ENCODE data around the gene PSMB7. TPM values are rescaled to one million over a fixed set of nuclear protein-coding genes. Genes with fewer than 3 reads are reported as not detected.
A peak's percentile ranks its signal among the peaks of the same experiment; 100 is the strongest.

Gene PSMB7
- total RNA-seq, 2 donors from 2014 or later: 150 to 158 TPM

DNA sequence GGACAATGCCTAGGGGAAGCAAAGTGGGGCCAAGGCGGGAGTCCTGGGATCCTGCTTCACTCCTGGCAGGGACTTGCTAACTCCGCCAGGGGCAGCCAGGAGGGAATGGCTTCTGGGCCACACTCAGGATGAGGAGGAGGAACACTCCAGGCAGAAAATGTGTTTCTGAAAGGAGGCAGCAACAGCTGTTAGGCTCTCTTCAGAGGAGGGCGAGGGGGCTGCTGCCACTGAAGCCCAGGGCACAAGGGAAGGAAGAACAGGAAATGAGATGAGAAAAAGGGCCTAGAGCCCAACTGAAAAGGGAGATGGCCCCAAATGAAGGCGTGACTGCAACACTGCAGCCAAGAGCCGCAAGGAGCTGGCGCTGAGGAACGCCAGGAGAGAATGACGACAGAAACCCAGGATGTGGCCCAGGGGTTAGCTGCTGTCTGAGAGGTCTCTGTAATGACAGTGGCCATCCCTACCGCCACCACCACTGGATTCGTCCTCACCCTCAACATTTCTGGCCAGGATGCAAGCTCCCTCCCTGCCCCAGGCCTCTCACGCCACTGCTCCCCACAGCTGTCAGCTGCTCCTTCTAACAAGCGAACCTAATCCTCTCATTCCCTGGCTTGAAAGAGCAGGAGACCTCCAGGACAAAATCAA is 15.8 kb downstream of the PSMB7 start:
- intact Hi-C loops (cut with DNase I): loop anchor here (10.0 kb wide), 1 partner anchor 275 kb away; no protein-coding TSS in a partner anchor
- 32% methylated on average over 12 of the region's 12 CpGs for WGBS
- Histone ChIP-seq H3K9me3 (no peaks in the 10 kb centered on the region), H3K4me3 (no peak overlapping the region), H3K4me1 (replicated peaks) (peaks cover 9% of the 10 kb centered on the region), H3K27ac (peak overlapping the region; percentile 34 to 42), H3K27me3 (replicated peaks; ENCODE audit: insufficient read depth) (no peaks in the 10 kb centered on the region), H3K36me3 (no peaks in the 10 kb centered on the region)
- DNase-seq (ENCODE audit: low spot score): no peak
- TF ChIP-seq, protein P1, sequence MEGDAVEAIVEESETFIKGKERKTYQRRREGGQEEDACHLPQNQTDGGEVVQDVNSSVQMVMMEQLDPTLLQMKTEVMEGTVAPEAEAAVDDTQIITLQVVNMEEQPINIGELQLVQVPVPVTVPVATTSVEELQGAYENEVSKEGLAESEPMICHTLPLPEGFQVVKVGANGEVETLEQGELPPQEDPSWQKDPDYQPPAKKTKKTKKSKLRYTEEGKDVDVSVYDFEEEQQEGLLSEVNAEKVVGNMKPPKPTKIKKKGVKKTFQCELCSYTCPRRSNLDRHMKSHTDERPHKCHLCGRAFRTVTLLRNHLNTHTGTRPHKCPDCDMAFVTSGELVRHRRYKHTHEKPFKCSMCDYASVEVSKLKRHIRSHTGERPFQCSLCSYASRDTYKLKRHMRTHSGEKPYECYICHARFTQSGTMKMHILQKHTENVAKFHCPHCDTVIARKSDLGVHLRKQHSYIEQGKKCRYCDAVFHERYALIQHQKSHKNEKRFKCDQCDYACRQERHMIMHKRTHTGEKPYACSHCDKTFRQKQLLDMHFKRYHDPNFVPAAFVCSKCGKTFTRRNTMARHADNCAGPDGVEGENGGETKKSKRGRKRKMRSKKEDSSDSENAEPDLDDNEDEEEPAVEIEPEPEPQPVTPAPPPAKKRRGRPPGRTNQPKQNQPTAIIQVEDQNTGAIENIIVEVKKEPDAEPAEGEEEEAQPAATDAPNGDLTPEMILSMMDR (IDR thresholded peaks at IDR 0.05): no peak
- TF ChIP-seq POLR2A (IDR thresholded peaks at IDR 0.05) (no peak), POLR2AphosphoS5 (IDR thresholded peaks at IDR 0.05) (no peak)

DNA sequence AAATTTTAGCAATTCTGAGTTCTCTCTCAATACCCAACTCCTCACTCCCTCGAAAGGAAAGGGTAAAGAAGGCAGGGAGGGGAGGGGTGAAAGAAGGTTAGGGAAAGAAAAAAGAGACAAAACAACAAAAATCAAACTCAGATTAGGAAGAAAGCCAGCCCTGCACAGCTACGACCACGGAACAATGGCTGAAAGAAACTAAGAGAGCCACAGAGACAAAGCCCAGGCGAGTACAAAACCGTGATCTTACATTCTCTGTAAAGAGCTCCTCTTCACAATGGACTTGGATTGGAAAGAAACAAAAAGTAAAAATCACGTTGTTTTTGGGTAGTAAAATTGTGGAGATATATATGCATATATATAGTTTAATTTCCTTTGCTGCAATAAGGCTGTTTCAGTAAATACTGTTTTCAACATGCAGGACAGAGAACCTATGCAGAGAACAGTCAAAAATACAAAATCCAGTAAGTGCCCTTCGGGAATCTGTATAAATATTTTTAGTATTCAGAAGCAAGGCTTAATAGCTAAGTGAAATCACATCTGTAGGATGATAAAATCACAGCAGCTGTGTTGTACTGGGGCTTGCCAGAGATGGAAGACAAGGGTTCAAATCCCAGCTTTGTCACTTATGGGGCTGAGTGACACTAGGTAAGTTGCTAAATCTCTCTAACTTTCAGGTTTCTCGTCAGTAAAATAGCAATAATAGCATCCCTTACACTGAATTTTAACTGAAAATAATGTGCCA is 16.9 kb downstream of the PSMB7 start:
- Histone ChIP-seq H3K27me3 (replicated peaks; ENCODE audit: insufficient read depth) (no peaks in the 10 kb centered on the region), H3K27ac (no peak overlapping the region), H3K36me3 (no peaks in the 10 kb centered on the region), H3K4me3 (no peak overlapping the region), H3K9me3 (no peaks in the 10 kb centered on the region), H3K4me1 (replicated peaks) (peaks cover 9% of the 10 kb centered on the region)
- no peak for DNase-seq (ENCODE audit: low spot score)
- WGBS: 69% methylated on average over 8 of the region's 8 CpGs
- intact Hi-C loops (cut with DNase I): loop anchor here (10.0 kb wide), 1 partner anchor 274 kb away; no protein-coding TSS in a partner anchor
- TF ChIP-seq POLR2AphosphoS5 (IDR thresholded peaks at IDR 0.05): no peak
- TF ChIP-seq, protein P1 (IDR thresholded peaks at IDR 0.05): no peak
- TF ChIP-seq POLR2A (IDR thresholded peaks at IDR 0.05): no peak

DNA sequence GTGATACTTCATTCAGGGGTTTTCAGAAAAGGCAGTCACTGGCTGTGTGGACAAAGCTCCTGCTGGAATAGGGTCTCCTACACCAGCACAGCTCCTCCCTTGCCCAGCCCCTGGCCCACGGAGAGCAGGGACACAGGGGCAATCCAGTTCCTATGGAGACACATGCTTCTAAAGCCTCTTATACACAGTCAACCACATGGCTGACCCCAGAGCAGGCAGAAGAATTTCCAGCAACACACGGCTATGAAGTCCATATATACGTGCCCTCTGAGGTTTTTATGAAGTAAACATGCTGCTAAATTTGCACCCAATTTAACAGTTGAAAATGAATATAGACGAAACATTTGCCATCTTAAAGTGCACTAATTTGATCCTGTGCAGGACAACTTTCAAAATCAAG is 19.4 kb downstream of the PSMB7 start:
- 87% methylated on average over 4 of the region's 4 CpGs for WGBS

DNA sequence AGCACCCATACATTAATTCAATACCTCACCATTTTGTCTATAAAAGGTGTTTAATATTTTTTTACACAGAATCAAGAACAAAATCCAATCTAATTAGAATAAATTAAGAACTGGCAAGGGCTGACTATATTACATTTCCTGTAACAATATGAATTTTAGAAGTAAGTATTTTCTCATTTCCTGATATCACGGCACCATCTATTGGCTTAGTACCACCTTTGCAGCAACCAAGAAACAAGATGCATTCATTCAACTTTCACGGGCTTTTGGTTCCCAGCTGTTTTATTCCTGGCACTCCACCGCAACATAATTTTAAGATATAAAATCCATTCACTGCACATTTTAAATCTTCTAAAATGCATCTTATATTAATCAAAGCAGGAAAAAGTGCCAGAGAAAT is 20.6 kb downstream of the PSMB7 start:
- H3K4me3 ChIP-seq: no peak overlapping the region
- 71% methylated on average over 3 of the region's 3 CpGs for WGBS
- no peak for TF ChIP-seq POLR2A (IDR thresholded peaks at IDR 0.05)
- TF ChIP-seq, protein P1 (IDR thresholded peaks at IDR 0.05): no peak
- no peak for TF ChIP-seq POLR2AphosphoS5 (IDR thresholded peaks at IDR 0.05)
- DNase-seq (ENCODE audit: low spot score): no peak
- H3K4me1 ChIP-seq (replicated peaks): peaks cover 4% of the 10 kb centered on the region
- intact Hi-C loops (cut with DNase I): loop anchor here (10.0 kb wide), 1 partner anchor 270 kb away; no protein-coding TSS in a partner anchor
- no peaks in the 10 kb centered on the region for H3K36me3 ChIP-seq
- H3K27me3 ChIP-seq (replicated peaks; ENCODE audit: insufficient read depth): no peaks in the 10 kb centered on the region
- H3K9me3 ChIP-seq: no peaks in the 10 kb centered on the region
- no peak overlapping the region for H3K27ac ChIP-seq

More for the DNA sequence above, 19.4 kb downstream of the PSMB7 start:
- no peaks in the 10 kb centered on the region for H3K9me3 ChIP-seq
- H3K27me3 ChIP-seq (replicated peaks; ENCODE audit: insufficient read depth): no peaks in the 10 kb centered on the region
- TF ChIP-seq, protein P1 (IDR thresholded peaks at IDR 0.05): no peak
- TF ChIP-seq POLR2A (IDR thresholded peaks at IDR 0.05): no peak
- TF ChIP-seq POLR2AphosphoS5 (IDR thresholded peaks at IDR 0.05): no peak
- H3K4me3 ChIP-seq: no peak overlapping the region
- intact Hi-C loops (cut with DNase I): loop anchor here (10.0 kb wide), 1 partner anchor 271 kb away; no protein-coding TSS in a partner anchor
- peaks cover 9% of the 10 kb centered on the region for H3K4me1 ChIP-seq (replicated peaks)
- DNase-seq (ENCODE audit: low spot score): no peak
- H3K36me3 ChIP-seq: no peaks in the 10 kb centered on the region
- no peak overlapping the region for H3K27ac ChIP-seq
